A549 (cell line): Measurements from ENCODE around the gene ANO2. TPM values are rescaled to one million over a fixed set of nuclear protein-coding genes. Genes with fewer than 3 reads are reported as not detected.

Experiments
- ATAC-seq, 2 experiments: fragments of 200-7000 bp in 1 of 2; fragments of >200 bp in 1 of 2; cut with Nextera tagmentation in 1 of 2; cut with Tn5 transposase in 1 of 2; 3 replicates each; pipeline versions ENCODE4 v1.8.0 to v1.9.1; 2018 to 2020; ENCODE audit warnings: mild to moderate bottlenecking in 1 of 2, moderate library complexity in 1 of 2
- CTCF ChIA-PET: fragments of 300-600 bp; sonication (Branson Sonifier 250); formaldehyde crosslinking; extraction: SDS; loops from one replicate; lab custom pipeline; 2021; ENCODE audit warnings: antibody characterized with exemption, inconsistent platforms; lab: Yijun Ruan, JAX
- POLR2A ChIA-PET: fragments of 350-600 bp; formaldehyde crosslinking; extraction: SDS; loops from one replicate; lab custom pipeline; 2021; ENCODE audit warnings: antibody characterized with exemption, inconsistent platforms; lab: Yijun Ruan, JAX
- DNase-seq, 2 experiments: peaks; one replicate each; pipeline versions ENCODE4 v3.0.0 to v3.0.0-alpha.2; 2011 to 2016; ENCODE audit warnings: low read depth in 1 of 2, low spot score in 1 of 2
- FAIRE-seq: peaks from 2 replicates; lab custom pipeline; 2011; peaks lifted over from hg19 to GRCh38; lab: Jason Lieb, UNC
- H3K27ac ChIP-seq, 2 experiments: fragments of >200 bp; sonication (Bioruptor Twin); formaldehyde crosslinking; 3 replicates each; pipeline ENCODE4 v1.5.1; 2016 to 2017
- H3K4me1 ChIP-seq: fragments of >200 bp; sonication (Bioruptor Twin); formaldehyde crosslinking; 3 replicates; pipeline ENCODE4 v1.6.1; 2016
- H3K4me2 ChIP-seq: fragments of >200 bp; sonication (Bioruptor Twin); formaldehyde crosslinking; 3 replicates; pipeline ENCODE4 v1.6.1; 2016
- H3K4me3 ChIP-seq: fragments of >200 bp; sonication (Bioruptor Twin); formaldehyde crosslinking; 3 replicates; pipeline ENCODE4 v1.5.1; 2016
- H3K9me3 ChIP-seq: fragments of >200 bp; sonication (Bioruptor Twin); formaldehyde crosslinking; 3 replicates; pipeline ENCODE4 v1.6.1; 2016
- CBX8 ChIP-seq: fragments of 200-600 bp; sonication (generic); IDR thresholded peaks from 2 replicates; pipeline ENCODE4 v1.6.1; 2016
- CEBPB ChIP-seq, 2 experiments: fragments of >200 bp in 1 of 2; sonication (Bioruptor Twin) in 1 of 2; formaldehyde crosslinking in 1 of 2; IDR thresholded peaks; 2 replicates each; pipeline ENCODE4 v1.6.1; 2012 to 2016
- CHD4 ChIP-seq: fragments of 200-600 bp; sonication (generic); IDR thresholded peaks from 2 replicates; pipeline ENCODE4 v1.6.1; 2016; ENCODE audit warnings: antibody characterized with exemption, mild to moderate bottlenecking, borderline replicate concordance
- EHF ChIP-seq: fragments of 250-450 bp; sonication (Bioruptor Pico); IDR thresholded peaks from 2 replicates; pipeline ENCODE4 v1.5.0; 2020; ENCODE audit warnings: mild to moderate bottlenecking
- EHMT2 ChIP-seq: fragments of 200-600 bp; sonication (generic); IDR thresholded peaks from 2 replicates; pipeline ENCODE4 v1.6.1; 2016; ENCODE audit warnings: antibody characterized with exemption, low read depth, mild to moderate bottlenecking, moderate library complexity
- FOXS1 ChIP-seq: fragments of 250-450 bp; sonication (Bioruptor Pico); IDR thresholded peaks from 2 replicates; pipeline ENCODE4 v1.5.0; 2020; ENCODE audit warnings: mild to moderate bottlenecking, moderate library complexity
- HEYL ChIP-seq: fragments of 250-450 bp; sonication (Bioruptor Pico); IDR thresholded peaks from 2 replicates; pipeline ENCODE4 v1.8.0; 2021; ENCODE audit warnings: mild to moderate bottlenecking, moderate library complexity
- HOXB13 ChIP-seq: fragments of 250-450 bp; sonication (Bioruptor Pico); IDR thresholded peaks from 2 replicates; pipeline ENCODE4 v1.5.0; 2020; ENCODE audit warnings: low read depth, mild to moderate bottlenecking, moderate library complexity
- MAX ChIP-seq: IDR thresholded peaks from 2 replicates; pipeline ENCODE4 v1.6.1; 2012
- NFE2L2 ChIP-seq: fragments of 150-350 bp; conservative IDR thresholded peaks from 2 replicates; pipeline ENCODE4 v1.6.1; 2014; ENCODE audit warnings: low read length
- PHF8 ChIP-seq: fragments of 200-600 bp; sonication (generic); IDR thresholded peaks from 2 replicates; pipeline ENCODE4 v1.6.1; 2016; ENCODE audit warnings: low read depth, mild to moderate bottlenecking, antibody characterized with exemption, moderate library complexity, borderline replicate concordance
- RCOR1 ChIP-seq: fragments of 150-350 bp; IDR thresholded peaks from 2 replicates; pipeline ENCODE4 v1.6.1; 2014; ENCODE audit warnings: antibody characterized with exemption, low read length, low read depth
- REST ChIP-seq: fragments of 200-600 bp; sonication (generic); IDR thresholded peaks from 2 replicates; pipeline ENCODE4 v1.6.1; 2016; ENCODE audit warnings: antibody characterized with exemption, mild to moderate bottlenecking, moderate library complexity
- RFX5 ChIP-seq: fragments of 450-650 bp; IDR thresholded peaks from 2 replicates; pipeline ENCODE4 v1.7.1; 2014; ENCODE audit warnings: antibody characterized with exemption, mild to moderate bottlenecking, moderate library complexity
- RNF2 ChIP-seq: fragments of 200-600 bp; sonication (generic); IDR thresholded peaks from 2 replicates; pipeline ENCODE4 v1.6.1; 2016; ENCODE audit warnings: low read depth, mild to moderate bottlenecking, antibody characterized with exemption, moderate library complexity, borderline replicate concordance
- SMC3 ChIP-seq: fragments of >200 bp; sonication (Bioruptor Twin); formaldehyde crosslinking; IDR thresholded peaks from 3 replicates; pipeline ENCODE4 v1.6.1; 2018; ENCODE audit warnings: inconsistent platforms
- SREBF2 ChIP-seq: fragments of 450-650 bp; IDR thresholded peaks from 2 replicates; pipeline ENCODE4 v1.6.1; 2014; ENCODE audit warnings: mild to moderate bottlenecking, moderate library complexity
- ZFP36 ChIP-seq: fragments of 450-650 bp; IDR thresholded peaks from 2 replicates; pipeline ENCODE4 v1.6.1; 2014; ENCODE audit warnings: borderline replicate concordance; ENCODE audit not compliant: partially characterized antibody
- WGBS: methylation state at CpG from one replicate; pipeline ENCODE4 v1.1.6; 2017; ENCODE audit errors: missing lambda C conversion rate; 5-methylcytosine and 5-hydroxymethylcytosine counted together
- polyA plus RNA-seq, 4 experiments: library from polyadenylated mRNA; depleted of rRNA in 3 of 4; stranded (reverse); fragments of >200 nt; fragmentation: RNase III in 1 of 4; extraction: RNeasy Plus Mini Kit Qiagen cat#74134 plus additional on column Dnase treatment in 1 of 4; gene quantifications; 2 replicates in 3 of 4; 3 replicates in 1 of 4; pipeline ENCODE4 v1.2.3, GENCODE V29; 2011 to 2017
- TF ChIP-seq, protein P1 (sequence below): fragments of 250-450 bp; sonication (Bioruptor Pico); IDR thresholded peaks from 2 replicates; pipeline ENCODE4 v1.5.0; 2021; ENCODE audit warnings: mild to moderate bottlenecking, moderate library complexity, borderline replicate concordance
- TF ChIP-seq, protein P2 (sequence below): fragments of >200 bp; sonication (Bioruptor Twin); formaldehyde crosslinking; IDR thresholded peaks from 3 replicates; pipeline ENCODE4 v1.6.1; 2016

ANO2 gene
- polyA plus RNA-seq, 2 of the 4 experiments (the other 2 are of a cell fraction), result not detected

DNA sequence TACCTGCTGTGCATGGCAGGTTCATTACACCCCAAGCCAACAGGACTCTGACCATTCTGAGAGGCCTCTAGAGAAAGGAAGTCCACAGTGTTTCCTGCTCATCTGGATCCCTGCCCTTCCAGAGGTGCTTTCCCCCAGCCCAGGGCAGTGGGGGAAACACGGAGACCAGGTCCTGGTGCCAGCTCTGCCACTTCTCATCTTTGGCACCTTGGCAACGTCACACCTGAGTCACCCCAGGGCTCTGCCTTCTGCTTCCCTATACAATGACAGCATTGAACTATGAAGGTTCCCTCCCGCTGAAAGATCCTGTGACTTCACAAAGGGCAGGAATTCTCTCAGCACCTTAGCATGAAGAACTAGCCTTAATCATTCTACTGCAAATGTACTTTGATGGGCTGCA, 74.9 kb downstream of the ANO2 start:
- TF ChIP-seq NFE2L2, result no peak
- no peak for TF ChIP-seq MAX
- no peak for TF ChIP-seq RNF2
- TF ChIP-seq PHF8, result no peak
- TF ChIP-seq SREBF2, result no peak
- TF ChIP-seq CEBPB (IDR thresholded peaks at IDR 0.05), result no peak
- no peak for TF ChIP-seq ZFP36
- TF ChIP-seq CHD4, result no peak
- TF ChIP-seq FOXS1 (CRISPR knock-in tag), result no peak
- TF ChIP-seq EHMT2, result no peak
- FAIRE-seq (no peak), DNase-seq (no peak), ATAC-seq (no peak)
- ChIA-PET POLR2A (no interaction called here), CTCF (no interaction called here)
- Histone ChIP-seq H3K27ac (no peak overlapping the region), H3K4me1 (no peaks in the 10 kb centered on the region), H3K4me2 (no peak overlapping the region), H3K4me3 (no peak overlapping the region), H3K9me3 (no peaks in the 10 kb centered on the region)
- WGBS, result 0% methylated on average over 3 of the region's 3 CpGs

GRCh38 chr12:5868625-5869295, 76.3 kb downstream of the ANO2 start:
- CTCF ChIA-PET, result no interaction called here
- no peak for TF ChIP-seq EHF (CRISPR knock-in tag)
- TF ChIP-seq SMC3, result no peak
- TF ChIP-seq CBX8, result no peak
- TF ChIP-seq HEYL (CRISPR knock-in tag), result no peak
- TF ChIP-seq REST, result no peak
- TF ChIP-seq NFE2L2, result no peak
- TF ChIP-seq, protein P1, sequence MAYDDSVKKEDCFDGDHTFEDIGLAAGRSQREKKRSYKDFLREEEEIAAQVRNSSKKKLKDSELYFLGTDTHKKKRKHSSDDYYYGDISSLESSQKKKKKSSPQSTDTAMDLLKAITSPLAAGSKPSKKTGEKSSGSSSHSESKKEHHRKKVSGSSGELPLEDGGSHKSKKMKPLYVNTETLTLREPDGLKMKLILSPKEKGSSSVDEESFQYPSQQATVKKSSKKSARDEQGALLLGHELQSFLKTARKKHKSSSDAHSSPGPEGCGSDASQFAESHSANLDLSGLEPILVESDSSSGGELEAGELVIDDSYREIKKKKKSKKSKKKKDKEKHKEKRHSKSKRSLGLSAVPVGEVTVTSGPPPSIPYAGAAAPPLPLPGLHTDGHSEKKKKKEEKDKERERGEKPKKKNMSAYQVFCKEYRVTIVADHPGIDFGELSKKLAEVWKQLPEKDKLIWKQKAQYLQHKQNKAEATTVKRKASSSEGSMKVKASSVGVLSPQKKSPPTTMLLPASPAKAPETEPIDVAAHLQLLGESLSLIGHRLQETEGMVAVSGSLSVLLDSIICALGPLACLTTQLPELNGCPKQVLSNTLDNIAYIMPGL (CRISPR knock-in tag), result no peak
- TF ChIP-seq RCOR1, result no peak
- TF ChIP-seq HOXB13 (CRISPR knock-in tag), result no peak
- TF ChIP-seq RFX5, result no peak
- TF ChIP-seq, protein P2, sequence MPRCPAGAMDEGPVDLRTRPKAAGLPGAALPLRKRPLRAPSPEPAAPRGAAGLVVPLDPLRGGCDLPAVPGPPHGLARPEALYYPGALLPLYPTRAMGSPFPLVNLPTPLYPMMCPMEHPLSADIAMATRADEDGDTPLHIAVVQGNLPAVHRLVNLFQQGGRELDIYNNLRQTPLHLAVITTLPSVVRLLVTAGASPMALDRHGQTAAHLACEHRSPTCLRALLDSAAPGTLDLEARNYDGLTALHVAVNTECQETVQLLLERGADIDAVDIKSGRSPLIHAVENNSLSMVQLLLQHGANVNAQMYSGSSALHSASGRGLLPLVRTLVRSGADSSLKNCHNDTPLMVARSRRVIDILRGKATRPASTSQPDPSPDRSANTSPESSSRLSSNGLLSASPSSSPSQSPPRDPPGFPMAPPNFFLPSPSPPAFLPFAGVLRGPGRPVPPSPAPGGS, result no peak
- TF ChIP-seq, all 56 proteins: peak for 0
- WGBS, result 12% methylated on average over 10 of the region's 10 CpGs
- no peak for FAIRE-seq
- Histone ChIP-seq H3K4me1 (no peaks in the 10 kb centered on the region), H3K9me3 (no peaks in the 10 kb centered on the region), H3K4me2 (no peak overlapping the region), H3K27ac (no peak overlapping the region), H3K4me3 (no peak overlapping the region)
- DNase-seq, result no peak
- POLR2A ChIA-PET, result no interaction called here
- ATAC-seq, result no peak
